ENCODE measurements around the gene COL4A1.

The COL4A1 gene

DNA sequence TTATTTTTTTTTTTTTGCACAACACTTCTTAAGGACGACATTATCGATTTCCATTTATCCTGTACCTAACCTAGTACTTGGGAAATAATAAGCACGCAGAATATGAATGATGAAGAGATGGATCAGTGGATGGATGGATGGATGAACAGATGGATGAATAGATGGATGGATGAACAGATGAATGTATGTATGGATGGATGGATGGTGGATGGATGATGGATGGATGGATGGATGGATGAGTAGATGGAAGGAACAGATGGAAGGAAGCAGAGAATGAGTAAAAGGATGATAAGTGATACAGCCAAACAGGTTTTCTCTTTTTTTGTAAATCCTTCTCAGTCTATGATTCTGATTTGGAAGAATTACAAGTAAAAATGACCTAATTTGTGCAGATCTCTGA is 166.9 kb downstream of the COL4A1 start:
- H3K79me2 ChIP-seq (ENCODE audit: control insufficient read depth, insufficient read depth, low read length, unreplicated experiment), result no peaks in the 10 kb centered on the region
- H3K27ac ChIP-seq (ENCODE audit: low read depth, low read length), result no peak overlapping the region
- no peak overlapping the region for H2AFZ ChIP-seq (ENCODE audit: low read length, unreplicated experiment)
- H3K4me3 ChIP-seq (ENCODE audit: low read depth, low read length), result no peak overlapping the region
- H3K36me3 ChIP-seq (ENCODE audit: insufficient read depth, low read length), result peaks cover 10% of the 10 kb centered on the region
- H3K4me1 ChIP-seq (ENCODE audit: control insufficient read depth, insufficient read depth, low read length, unreplicated experiment), result peaks cover 6% of the 10 kb centered on the region
- H3K27me3 ChIP-seq (ENCODE audit: insufficient read depth, low read length), result no peaks in the 10 kb centered on the region

DNA sequence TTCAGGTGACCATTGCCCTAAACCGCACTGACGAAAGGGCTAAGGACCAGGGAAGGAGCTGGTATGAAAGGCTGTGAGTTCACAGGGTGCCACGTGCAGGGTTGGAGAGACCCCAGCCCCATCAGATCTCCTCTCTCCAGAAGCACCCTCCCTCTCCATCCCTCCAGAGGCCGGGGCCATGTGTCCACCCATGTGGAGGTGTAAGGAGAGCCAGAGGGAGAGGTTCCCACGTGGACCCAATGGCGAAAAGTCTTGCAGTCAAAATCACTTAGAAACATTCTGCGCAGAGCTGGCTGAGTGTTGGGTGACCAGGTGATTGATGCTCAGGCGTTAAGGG is 168.3 kb downstream of the COL4A1 start:
- Histone ChIP-seq H3K79me2 (ENCODE audit: control insufficient read depth, insufficient read depth, low read length, unreplicated experiment) (no peaks in the 10 kb centered on the region), H2AFZ (ENCODE audit: low read length, unreplicated experiment) (peak overlapping the region; percentile 43), H3K4me1 (ENCODE audit: control insufficient read depth, insufficient read depth, low read length, unreplicated experiment) (peaks cover 6% of the 10 kb centered on the region), H3K36me3 (ENCODE audit: insufficient read depth, low read length) (peaks cover 10% of the 10 kb centered on the region), H3K4me3 (ENCODE audit: low read depth, low read length) (peak overlapping the region; percentile 74), H3K27ac (ENCODE audit: low read depth, low read length) (no peak overlapping the region), H3K27me3 (ENCODE audit: insufficient read depth, low read length) (no peaks in the 10 kb centered on the region)

DNA sequence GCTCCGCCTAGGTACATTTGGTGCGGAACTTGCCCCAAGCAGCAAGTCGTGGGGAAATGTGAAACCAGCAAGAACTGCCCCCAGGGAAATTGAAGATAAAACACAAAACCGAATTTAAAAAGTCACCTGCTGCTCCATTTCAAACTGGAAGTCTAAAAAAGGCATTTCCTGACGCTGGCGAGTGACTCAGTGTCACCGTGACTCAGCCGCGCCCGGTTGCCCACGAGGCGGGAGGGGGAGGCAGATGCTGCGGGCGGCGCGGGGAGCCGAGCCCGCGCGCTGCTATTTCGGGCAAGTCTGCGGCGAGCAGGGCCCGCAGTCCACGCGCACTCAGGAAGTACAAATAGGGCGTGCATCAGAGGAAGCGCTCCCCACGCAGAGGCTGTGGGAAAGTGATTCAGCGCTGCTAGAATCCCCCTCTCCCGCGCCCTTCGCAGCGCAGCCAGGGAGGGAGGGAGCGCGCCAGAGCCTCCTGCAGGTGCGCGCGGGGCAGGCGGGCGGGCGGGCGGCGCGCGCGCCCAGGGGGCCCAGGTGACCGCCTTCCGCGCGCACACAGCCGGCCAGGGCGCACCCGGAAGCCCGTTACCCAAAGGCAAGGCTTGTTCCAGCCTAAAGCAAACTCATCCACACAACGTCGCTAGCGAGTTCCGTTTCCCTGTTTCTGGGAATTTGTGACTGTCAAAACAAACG is 168.8 kb downstream of the COL4A1 start:
- Histone ChIP-seq H3K27me3 (ENCODE audit: insufficient read depth, low read length) (no peaks in the 10 kb centered on the region), H3K79me2 (ENCODE audit: control insufficient read depth, insufficient read depth, low read length, unreplicated experiment) (no peaks in the 10 kb centered on the region), H3K27ac (ENCODE audit: low read depth, low read length) (no peak overlapping the region), H3K4me1 (ENCODE audit: control insufficient read depth, insufficient read depth, low read length, unreplicated experiment) (peaks cover 6% of the 10 kb centered on the region), H2AFZ (ENCODE audit: low read length, unreplicated experiment) (peak overlapping the region; percentile 43), H3K4me3 (ENCODE audit: low read depth, low read length) (peak overlapping the region; percentile 74), H3K36me3 (ENCODE audit: insufficient read depth, low read length) (peaks cover 9% of the 10 kb centered on the region)

DNA sequence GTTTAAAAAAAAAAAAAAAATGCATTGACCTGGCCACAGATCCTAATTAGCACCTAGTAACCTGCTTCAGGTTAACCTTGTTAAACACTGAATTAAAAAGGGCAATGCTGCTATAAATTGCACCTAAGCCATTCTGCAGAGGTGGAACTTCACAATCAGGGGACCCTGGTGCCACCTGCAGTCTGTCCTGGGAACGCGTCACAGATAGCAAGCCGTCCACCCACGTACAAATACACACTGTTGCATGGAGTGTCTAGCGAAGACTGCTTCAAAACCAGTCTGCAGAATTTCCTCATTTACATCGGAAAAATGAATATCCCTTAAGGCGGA is 169.3 kb downstream of the COL4A1 start:
- no peaks in the 10 kb centered on the region for H3K27me3 ChIP-seq (ENCODE audit: insufficient read depth, low read length)
- H3K4me1 ChIP-seq (ENCODE audit: control insufficient read depth, insufficient read depth, low read length, unreplicated experiment), result peaks cover 11% of the 10 kb centered on the region
- no peaks in the 10 kb centered on the region for H3K79me2 ChIP-seq (ENCODE audit: control insufficient read depth, insufficient read depth, low read length, unreplicated experiment)
- H3K36me3 ChIP-seq (ENCODE audit: insufficient read depth, low read length), result peaks cover 4% of the 10 kb centered on the region
- H3K27ac ChIP-seq (ENCODE audit: low read depth, low read length), result no peak overlapping the region
- no peak overlapping the region for H2AFZ ChIP-seq (ENCODE audit: low read length, unreplicated experiment)
- H3K4me3 ChIP-seq (ENCODE audit: low read depth, low read length), result peak overlapping the region; percentile 74

DNA sequence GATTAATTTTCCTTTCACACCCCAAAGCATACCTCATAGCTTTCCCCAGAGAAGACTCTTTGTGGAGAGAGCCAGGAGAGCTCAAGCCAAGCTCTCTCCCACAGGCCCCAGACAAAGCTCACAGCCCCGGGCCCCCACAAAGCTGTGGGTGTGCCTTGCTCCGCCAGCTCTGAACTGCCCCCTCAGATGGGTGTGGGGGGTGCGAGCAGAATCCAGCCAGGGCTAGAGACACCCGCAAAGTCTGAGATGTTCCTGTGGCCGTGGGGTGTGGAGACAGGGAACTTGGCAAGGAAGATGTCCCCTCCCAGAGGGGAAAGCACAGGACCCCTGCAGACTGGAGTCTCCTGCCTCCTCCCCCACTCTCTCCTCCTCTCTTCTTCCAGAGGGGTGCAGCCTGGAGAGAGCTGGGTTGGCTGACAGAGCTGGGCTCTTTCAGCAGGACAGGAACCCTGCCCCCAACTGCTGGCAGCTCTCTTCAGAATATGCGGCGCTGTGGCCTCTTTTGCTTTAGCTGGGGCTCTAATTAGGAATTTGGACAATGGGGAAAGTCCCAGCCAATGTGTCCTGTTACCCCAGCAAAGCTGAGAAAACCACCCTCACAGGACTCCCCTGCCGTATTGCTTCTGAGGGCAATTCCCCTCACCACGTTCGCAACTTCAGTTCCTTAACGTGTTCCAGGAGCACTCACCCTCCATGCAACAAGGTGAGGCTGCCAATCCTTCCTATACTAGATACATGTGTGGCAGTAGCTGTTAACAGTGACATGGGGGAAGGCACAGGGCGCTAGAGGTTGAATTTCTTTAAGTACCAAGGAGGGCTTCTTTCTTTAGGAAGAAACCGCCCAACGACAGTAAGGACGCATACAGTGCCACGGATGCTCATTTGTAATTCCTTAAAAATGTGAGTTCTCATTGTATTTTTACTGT is 170.0 kb downstream of the COL4A1 start:
- Histone ChIP-seq H2AFZ (ENCODE audit: low read length, unreplicated experiment) (no peak overlapping the region), H3K79me2 (ENCODE audit: control insufficient read depth, insufficient read depth, low read length, unreplicated experiment) (no peaks in the 10 kb centered on the region), H3K4me1 (ENCODE audit: control insufficient read depth, insufficient read depth, low read length, unreplicated experiment) (peaks cover 16% of the 10 kb centered on the region), H3K27me3 (ENCODE audit: insufficient read depth, low read length) (no peaks in the 10 kb centered on the region), H3K27ac (ENCODE audit: low read depth, low read length) (no peak overlapping the region), H3K36me3 (ENCODE audit: insufficient read depth, low read length) (no peaks in the 10 kb centered on the region), H3K4me3 (ENCODE audit: low read depth, low read length) (peak overlapping the region; percentile 74; the same call in 1 of the 2 replicates)

DNA sequence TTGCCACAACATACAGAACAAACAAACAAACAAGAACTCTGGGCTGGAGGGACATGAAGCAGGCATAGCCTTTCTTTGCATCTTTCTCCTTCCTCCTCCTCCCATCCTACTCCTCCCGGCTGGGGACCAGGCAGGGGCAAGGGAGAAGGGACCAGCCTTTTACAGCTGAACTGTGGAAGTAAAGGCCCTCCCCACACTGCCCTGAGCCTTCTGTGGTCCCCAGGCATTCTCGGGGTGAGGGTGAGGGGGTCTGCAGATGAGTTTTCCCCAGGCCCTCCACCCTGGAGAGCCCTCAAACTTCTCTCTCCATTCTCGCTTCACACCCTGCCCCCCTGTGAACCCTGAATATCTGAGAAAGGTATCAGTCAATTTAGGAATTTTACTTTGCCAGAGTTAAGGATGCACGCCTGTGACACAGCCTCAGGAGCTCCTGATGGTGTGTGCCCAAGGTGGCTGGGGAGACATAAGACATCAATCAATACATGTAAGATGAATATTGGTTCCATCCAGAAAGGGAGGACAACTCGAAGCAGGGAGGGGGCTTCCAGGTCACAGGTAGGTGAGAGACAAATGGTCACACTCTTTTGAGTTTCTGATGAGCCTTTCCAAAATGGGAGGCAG is 170.9 kb downstream of the COL4A1 start:
- peaks cover 16% of the 10 kb centered on the region for H3K4me1 ChIP-seq (ENCODE audit: control insufficient read depth, insufficient read depth, low read length, unreplicated experiment)
- no peak overlapping the region for H3K4me3 ChIP-seq (ENCODE audit: low read depth, low read length)
- H3K27ac ChIP-seq (ENCODE audit: low read depth, low read length), result no peak overlapping the region
- H2AFZ ChIP-seq (ENCODE audit: low read length, unreplicated experiment), result no peak overlapping the region
- no peaks in the 10 kb centered on the region for H3K27me3 ChIP-seq (ENCODE audit: insufficient read depth, low read length)
- H3K36me3 ChIP-seq (ENCODE audit: insufficient read depth, low read length), result no peaks in the 10 kb centered on the region
- H3K79me2 ChIP-seq (ENCODE audit: control insufficient read depth, insufficient read depth, low read length, unreplicated experiment), result no peaks in the 10 kb centered on the region

DNA sequence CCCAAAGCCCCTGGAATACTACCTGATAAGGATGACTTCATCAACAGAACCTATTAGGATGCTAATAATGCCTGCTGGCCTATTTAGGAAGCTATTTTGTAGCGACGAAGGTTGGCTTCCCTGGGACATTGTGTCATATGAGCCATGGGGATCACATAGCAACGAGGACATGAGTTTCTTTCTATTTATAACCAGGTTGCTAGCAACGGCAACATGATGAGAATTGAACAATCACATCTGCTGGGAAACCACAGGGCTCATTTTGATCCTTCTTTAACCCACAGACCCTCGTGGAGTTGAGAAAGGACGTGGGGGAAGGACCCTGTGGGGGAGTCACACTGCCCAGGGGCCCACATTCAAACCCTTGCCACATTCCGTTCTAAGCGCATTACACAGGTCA is 172.2 kb downstream of the COL4A1 start:
- no peak overlapping the region for H3K4me3 ChIP-seq (ENCODE audit: low read depth, low read length)
- H2AFZ ChIP-seq (ENCODE audit: low read length, unreplicated experiment), result no peak overlapping the region
- no peaks in the 10 kb centered on the region for H3K79me2 ChIP-seq (ENCODE audit: control insufficient read depth, insufficient read depth, low read length, unreplicated experiment)
- no peaks in the 10 kb centered on the region for H3K27me3 ChIP-seq (ENCODE audit: insufficient read depth, low read length)
- no peaks in the 10 kb centered on the region for H3K36me3 ChIP-seq (ENCODE audit: insufficient read depth, low read length)
- H3K4me1 ChIP-seq (ENCODE audit: control insufficient read depth, insufficient read depth, low read length, unreplicated experiment), result peaks cover 16% of the 10 kb centered on the region
- no peak overlapping the region for H3K27ac ChIP-seq (ENCODE audit: low read depth, low read length)

DNA sequence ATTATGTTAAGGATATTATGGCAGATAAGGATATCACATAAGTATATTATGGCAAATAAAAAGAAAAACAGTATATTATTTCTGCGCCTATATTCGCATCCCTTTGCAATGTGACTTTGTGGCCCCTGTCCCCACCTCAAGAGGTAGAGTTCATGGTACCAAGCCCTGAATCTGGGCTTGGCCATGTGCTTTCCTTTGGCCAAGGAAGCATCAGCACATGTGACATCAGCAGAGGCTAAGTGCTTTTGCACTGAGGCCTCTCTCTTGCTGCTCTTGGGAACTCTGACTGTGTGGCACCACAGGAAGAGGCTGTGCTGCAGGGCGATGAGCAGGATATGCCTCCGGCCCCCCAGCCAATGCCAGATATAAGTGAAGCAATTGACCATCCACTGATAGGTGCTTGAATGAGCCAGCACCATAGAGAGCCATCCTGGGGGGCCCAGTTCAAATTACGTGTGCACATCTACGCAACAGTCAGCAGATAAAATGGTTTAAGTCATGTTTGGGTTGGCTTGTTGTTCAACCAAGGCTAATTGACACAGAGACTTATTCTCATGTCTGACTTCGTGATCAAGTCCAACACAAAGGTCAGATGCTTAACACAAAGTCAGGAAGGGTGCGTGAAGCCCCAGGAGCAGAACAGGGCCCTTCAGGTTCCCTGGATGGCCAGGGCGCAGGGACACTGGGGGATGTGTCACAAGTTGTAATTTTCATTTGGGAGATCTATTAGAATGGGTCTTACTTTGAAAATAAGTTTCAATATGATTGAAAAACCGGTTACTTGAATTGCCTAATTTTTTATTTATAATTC is 173.3 kb downstream of the COL4A1 start:
- Histone ChIP-seq H3K4me1 (ENCODE audit: control insufficient read depth, insufficient read depth, low read length, unreplicated experiment) (peaks cover 19% of the 10 kb centered on the region), H3K79me2 (ENCODE audit: control insufficient read depth, insufficient read depth, low read length, unreplicated experiment) (no peaks in the 10 kb centered on the region), H2AFZ (ENCODE audit: low read length, unreplicated experiment) (no peak overlapping the region), H3K27ac (ENCODE audit: low read depth, low read length) (no peak overlapping the region), H3K27me3 (ENCODE audit: insufficient read depth, low read length) (no peaks in the 10 kb centered on the region), H3K4me3 (ENCODE audit: low read depth, low read length) (no peak overlapping the region), H3K36me3 (ENCODE audit: insufficient read depth, low read length) (no peaks in the 10 kb centered on the region)

DNA sequence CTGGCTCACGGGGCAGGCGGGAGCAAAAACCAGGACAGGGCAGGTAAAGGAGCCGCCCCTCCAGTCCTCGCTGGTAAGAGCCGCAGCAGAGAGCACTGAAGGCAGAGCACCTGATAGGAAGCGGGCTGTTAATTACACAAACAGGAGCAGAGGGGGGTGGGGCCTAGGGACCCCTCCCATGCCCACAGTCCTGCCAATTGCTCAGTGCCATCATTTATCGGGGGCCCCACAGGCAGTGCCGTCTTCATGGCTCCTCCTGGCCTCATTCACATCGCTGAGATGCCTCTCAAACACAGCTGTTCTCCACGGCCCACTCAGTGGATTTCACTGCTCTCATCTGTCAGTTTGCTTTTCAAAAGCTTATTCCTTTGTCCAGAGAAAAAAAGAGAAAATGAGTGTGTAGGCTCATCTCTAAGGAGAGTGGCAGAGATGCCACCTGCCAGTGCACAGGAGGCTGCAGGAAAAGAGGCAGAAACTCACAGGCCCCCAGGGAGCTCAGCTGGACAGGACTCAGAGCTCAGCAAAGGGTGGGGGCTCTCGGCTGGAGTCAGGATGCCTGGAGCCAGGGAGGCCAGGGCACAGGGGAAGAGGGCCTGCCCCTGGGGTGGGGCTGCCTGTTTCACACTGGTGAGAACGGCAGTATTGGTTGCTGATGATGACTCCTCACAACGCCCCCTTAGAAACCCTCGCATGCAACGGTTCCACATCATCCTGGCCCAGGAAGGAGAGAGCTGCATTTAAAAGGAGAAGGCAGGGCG is 174.6 kb downstream of the COL4A1 start:
- H3K79me2 ChIP-seq (ENCODE audit: control insufficient read depth, insufficient read depth, low read length, unreplicated experiment), result no peaks in the 10 kb centered on the region
- H3K4me1 ChIP-seq (ENCODE audit: control insufficient read depth, insufficient read depth, low read length, unreplicated experiment), result peaks cover 31% of the 10 kb centered on the region
- H3K4me3 ChIP-seq (ENCODE audit: low read depth, low read length), result no peak overlapping the region
- no peak overlapping the region for H2AFZ ChIP-seq (ENCODE audit: low read length, unreplicated experiment)
- H3K36me3 ChIP-seq (ENCODE audit: insufficient read depth, low read length), result no peaks in the 10 kb centered on the region
- no peak overlapping the region for H3K27ac ChIP-seq (ENCODE audit: low read depth, low read length)
- H3K27me3 ChIP-seq (ENCODE audit: insufficient read depth, low read length), result no peaks in the 10 kb centered on the region

DNA sequence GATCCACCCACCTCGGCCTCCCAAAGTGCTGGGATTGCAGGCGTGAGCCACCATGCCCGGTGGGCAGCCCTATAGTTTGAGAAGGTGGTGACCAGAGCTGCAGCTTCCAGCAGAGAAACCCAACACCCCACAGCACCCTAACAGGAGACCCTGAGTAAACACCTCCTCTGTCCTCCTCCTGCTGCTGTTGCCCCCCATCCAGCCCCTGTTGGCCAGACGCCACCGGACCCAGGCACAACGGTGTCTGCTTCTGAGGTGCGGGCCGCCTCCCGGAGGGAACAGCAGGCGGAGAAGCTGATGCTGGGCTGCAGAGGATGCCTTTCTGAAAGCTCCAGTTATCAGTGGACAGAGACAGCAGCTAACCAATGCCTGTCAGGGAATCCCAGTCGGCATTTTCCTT is 175.5 kb downstream of the COL4A1 start:
- peaks cover 35% of the 10 kb centered on the region for H3K4me1 ChIP-seq (ENCODE audit: control insufficient read depth, insufficient read depth, low read length, unreplicated experiment)

More for the DNA sequence above, 175.5 kb downstream of the COL4A1 start:
- Histone ChIP-seq H3K27me3 (ENCODE audit: insufficient read depth, low read length) (no peaks in the 10 kb centered on the region), H3K79me2 (ENCODE audit: control insufficient read depth, insufficient read depth, low read length, unreplicated experiment) (no peaks in the 10 kb centered on the region), H3K36me3 (ENCODE audit: insufficient read depth, low read length) (no peaks in the 10 kb centered on the region), H3K4me3 (ENCODE audit: low read depth, low read length) (no peak overlapping the region), H2AFZ (ENCODE audit: low read length, unreplicated experiment) (no peak overlapping the region), H3K27ac (ENCODE audit: low read depth, low read length) (no peak overlapping the region)

Data from ACC112 (cell line).